ENCODE measurements around the gene METTL27.
A peak's percentile ranks its signal among the peaks of the same experiment; 100 is the strongest.

METTL27 gene

DNA sequence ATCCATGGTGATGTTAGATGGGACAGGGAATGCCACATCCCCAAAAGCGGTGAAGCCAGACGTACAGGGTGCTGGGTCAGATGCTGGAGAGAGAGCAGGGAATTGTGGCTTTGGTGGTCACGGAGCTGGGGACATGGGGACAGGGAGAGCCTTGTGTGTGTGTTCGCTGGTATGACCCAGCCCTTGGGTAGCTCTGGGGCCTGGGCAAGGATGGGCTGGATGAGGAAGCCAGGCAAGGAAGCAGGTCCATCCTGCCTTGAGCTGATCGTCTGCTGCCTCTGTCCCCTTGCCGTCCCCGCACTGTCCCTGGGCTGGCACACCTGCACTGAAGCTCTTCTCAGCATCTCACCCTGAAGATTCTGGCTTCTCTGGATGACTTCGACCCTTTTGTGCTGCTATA is 26.9 kb downstream of the METTL27 start:
- no peak for TF ChIP-seq CTCF (conservative IDR thresholded peaks at IDR 0.05; ENCODE audit: control insufficient read depth, insufficient read depth, low read depth, low read length)
- no peak for DNase-seq (ENCODE audit: low read depth)
- H3K4me3 ChIP-seq (ENCODE audit: control insufficient read depth, low read depth, low read length) = no peak overlapping the region

GRCh38 chr7:73812996-73813395 is 29.3 kb downstream of the METTL27 start:
- DNase-seq (ENCODE audit: low read depth) = no peak
- H3K4me3 ChIP-seq (ENCODE audit: control insufficient read depth, low read depth, low read length) = no peak overlapping the region
- no peak for TF ChIP-seq CTCF (conservative IDR thresholded peaks at IDR 0.05; ENCODE audit: control insufficient read depth, insufficient read depth, low read depth, low read length)

DNA sequence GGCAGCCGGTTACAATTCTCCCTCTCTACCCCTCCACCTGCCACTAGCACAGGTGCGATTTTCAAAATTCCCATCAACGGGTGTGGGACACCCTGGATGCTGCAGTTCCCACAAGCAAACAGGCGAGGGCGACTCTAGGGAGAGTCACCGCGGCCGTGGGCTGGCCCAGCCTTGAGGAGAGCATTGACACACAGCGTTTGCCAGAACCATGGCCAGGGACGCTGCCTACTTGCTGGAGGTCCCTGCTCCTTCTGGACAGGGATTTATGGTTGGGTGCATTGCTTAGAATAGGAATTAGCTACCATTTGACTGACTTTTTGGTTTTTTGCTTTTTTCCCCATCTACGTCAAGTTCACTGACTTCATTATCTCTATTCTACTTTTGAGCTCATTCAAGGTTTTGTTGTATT is 30.6 kb downstream of the METTL27 start:
- peak; percentile 58 for DNase-seq (ENCODE audit: low read depth)
- no peak overlapping the region for H3K4me3 ChIP-seq (ENCODE audit: control insufficient read depth, low read depth, low read length)
- peak; percentile 82 for TF ChIP-seq CTCF (conservative IDR thresholded peaks at IDR 0.05; ENCODE audit: control insufficient read depth, insufficient read depth, low read depth, low read length)

GRCh38 chr7:73810998-73811360 is 31.3 kb downstream of the METTL27 start:
- no peak for DNase-seq (ENCODE audit: low read depth)

DNA sequence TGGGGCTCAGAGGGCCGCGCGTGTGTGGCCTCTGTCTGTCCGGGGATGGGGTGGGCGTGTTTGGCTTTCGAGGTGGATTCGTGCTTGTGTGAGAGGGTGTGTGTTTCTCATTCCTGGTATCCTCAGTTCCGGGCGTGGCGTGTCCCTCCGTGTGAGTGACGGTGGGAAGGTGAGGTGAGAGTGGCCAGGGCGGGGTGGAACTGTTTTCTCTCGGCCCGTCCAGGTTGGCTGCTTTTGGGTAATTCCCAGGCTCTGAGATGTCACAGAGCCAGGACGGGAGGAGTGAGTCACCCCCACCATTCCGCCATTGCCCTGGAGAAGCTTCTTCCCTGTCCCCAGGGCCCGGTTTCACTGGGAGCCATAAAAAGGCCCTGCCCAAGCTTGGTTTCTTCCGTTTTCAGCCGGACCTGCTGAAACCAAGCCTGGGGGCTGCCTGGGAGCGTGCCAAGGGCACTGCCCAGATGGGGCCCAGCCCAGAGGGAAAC is 32.8 kb downstream of the METTL27 start:
- DNase-seq (ENCODE audit: low read depth) = peak; percentile 44
- H3K4me3 ChIP-seq (ENCODE audit: control insufficient read depth, low read depth, low read length) = no peak overlapping the region
- no peak for TF ChIP-seq CTCF (conservative IDR thresholded peaks at IDR 0.05; ENCODE audit: control insufficient read depth, insufficient read depth, low read depth, low read length)

More at GRCh38 chr7:73810998-73811360, 31.3 kb downstream of the METTL27 start:
- no peak for TF ChIP-seq CTCF (conservative IDR thresholded peaks at IDR 0.05; ENCODE audit: control insufficient read depth, insufficient read depth, low read depth, low read length)
- no peak overlapping the region for H3K4me3 ChIP-seq (ENCODE audit: control insufficient read depth, low read depth, low read length)

DNA sequence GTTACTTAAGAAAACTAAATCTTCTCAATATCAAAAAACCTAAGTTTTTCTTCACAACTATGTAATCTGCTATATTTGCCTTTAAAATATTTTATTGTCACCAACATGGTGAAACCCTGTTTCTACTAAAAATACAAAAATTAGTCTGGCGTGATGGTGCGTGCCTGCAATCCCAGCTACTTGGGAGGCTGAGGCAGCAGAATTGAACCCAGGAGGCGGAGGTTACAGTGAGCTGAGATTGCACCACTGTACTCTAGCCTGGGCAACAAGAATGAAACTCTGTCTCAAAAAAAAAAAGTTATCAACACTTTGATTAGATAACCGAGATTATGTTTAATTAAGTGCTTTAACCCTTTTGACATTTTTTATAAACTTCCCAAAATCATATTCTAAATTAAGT is 39.9 kb downstream of the METTL27 start:
- H3K4me3 ChIP-seq (ENCODE audit: control insufficient read depth, low read depth, low read length) = no peak overlapping the region
- no peak for TF ChIP-seq CTCF (conservative IDR thresholded peaks at IDR 0.05; ENCODE audit: control insufficient read depth, insufficient read depth, low read depth, low read length)
- no peak for DNase-seq (ENCODE audit: low read depth)

GRCh38 chr7:73801577-73801976 is 40.7 kb downstream of the METTL27 start:
- no peak overlapping the region for H3K4me3 ChIP-seq (ENCODE audit: control insufficient read depth, low read depth, low read length)
- no peak for DNase-seq (ENCODE audit: low read depth)
- TF ChIP-seq CTCF (conservative IDR thresholded peaks at IDR 0.05; ENCODE audit: control insufficient read depth, insufficient read depth, low read depth, low read length) = no peak

Measured in fibroblast of mammary gland (primary cell).